H1 (cell line): ENCODE data around the gene BCO2. TPM values are rescaled to one million over a fixed set of nuclear protein-coding genes. Genes with fewer than 3 reads are reported as not detected.

Experiments
- CTCF ChIA-PET: fragments of 300-600 bp; sonication (Branson Sonifier 250); formaldehyde crosslinking; loops from one replicate; lab custom pipeline; 2021; ENCODE audit not compliant: partially characterized antibody; lab: Charles Lee
- POLR2A ChIA-PET: fragments of 300-600 bp; sonication (Branson Sonifier 250); formaldehyde crosslinking; loops from one replicate; lab custom pipeline; 2021; ENCODE audit warnings: inconsistent platforms; ENCODE audit not compliant: partially characterized antibody; lab: Charles Lee
- DNase-seq, 2 experiments: peaks; one replicate each; pipeline versions ENCODE4 v3.0.0 to v3.0.0-alpha.2; 2010 to 2022; ENCODE audit warnings: low spot score in 2 of 2, low read depth in 1 of 2, mixed read lengths in 1 of 2
- FAIRE-seq: peaks from 2 replicates; lab custom pipeline; 2011; peaks lifted over from hg19 to GRCh38; lab: Jason Lieb, UNC
- H2AFZ ChIP-seq: 2 replicates; pipeline ENCODE4 v1.8.1; 2012; ENCODE audit warnings: low read length, inconsistent platforms
- H2AK5ac ChIP-seq: 2 replicates; pipeline ENCODE4 v1.6.1; 2013; ENCODE audit warnings: low read depth, low read length
- H2BK120ac ChIP-seq: replicated peaks from 2 replicates; pipeline ENCODE3; 2013; ENCODE audit warnings: low read depth, low read length, inconsistent platforms
- H2BK12ac ChIP-seq: 2 replicates; pipeline ENCODE4 v1.6.1; 2013; ENCODE audit warnings: low read depth, low read length
- H2BK15ac ChIP-seq: 2 replicates; pipeline ENCODE4 v1.6.1; 2013; ENCODE audit warnings: low read length
- H2BK20ac ChIP-seq: 2 replicates; pipeline ENCODE4 v1.6.1; 2013; ENCODE audit warnings: low read length
- H2BK5ac ChIP-seq: 2 replicates; pipeline ENCODE4 v1.6.1; 2013; ENCODE audit warnings: low read depth, low read length
- H3K14ac ChIP-seq: 2 replicates; pipeline ENCODE4 v1.6.1; 2013; ENCODE audit warnings: inconsistent platforms; ENCODE audit not compliant: insufficient read length
- H3K18ac ChIP-seq: 2 replicates; pipeline ENCODE4 v1.6.1; 2013; ENCODE audit warnings: low read length; ENCODE audit errors: extremely low read depth
- H3K23ac ChIP-seq: 2 replicates; pipeline ENCODE4 v1.6.1; 2013; ENCODE audit warnings: inconsistent platforms; ENCODE audit not compliant: insufficient read length
- H3K23me2 ChIP-seq: 2 replicates; pipeline ENCODE4 v1.6.1; 2013; ENCODE audit warnings: low read depth, low read length
- H3K27ac ChIP-seq: 2 replicates; pipeline ENCODE4 v1.6.1; 2011; ENCODE audit warnings: low read depth, low read length, inconsistent platforms
- H3K27me3 ChIP-seq, 4 experiments: replicated peaks in 1 of 4; 1 replicate in 1 of 4; 2 replicates in 3 of 4; pipeline versions ENCODE4 v1.6.1 to v1.8.1; 2011 to 2013; ENCODE audit warnings: low read length in 3 of 4, mild to moderate bottlenecking in 3 of 4, inconsistent platforms in 2 of 4, mixed read lengths in 2 of 4, moderate library complexity in 1 of 4; ENCODE audit not compliant: control insufficient read depth in 3 of 4, insufficient read depth in 3 of 4; ENCODE audit errors: extremely low read depth in 1 of 4
- H3K36me3 ChIP-seq, 4 experiments: 2 replicates each; pipeline versions ENCODE4 v1.6.1 to v1.8.1; 2011 to 2013; ENCODE audit warnings: mild to moderate bottlenecking in 4 of 4, low read length in 3 of 4, moderate library complexity in 2 of 4, control low read depth in 1 of 4, inconsistent platforms in 1 of 4; ENCODE audit not compliant: insufficient read depth in 4 of 4, control insufficient read depth in 2 of 4
- H3K4ac ChIP-seq: replicated peaks from 2 replicates; pipeline ENCODE3; 2013; ENCODE audit warnings: low read length, low read depth, mixed read lengths, inconsistent platforms; ENCODE audit not compliant: insufficient read length
- H3K4me1 ChIP-seq, 4 experiments: replicated peaks in 1 of 4; 1 replicate in 1 of 4; 2 replicates in 3 of 4; pipeline versions ENCODE4 v1.6.1 to v1.8.1; 2011 to 2013; ENCODE audit warnings: low read length in 3 of 4, inconsistent platforms in 2 of 4, mixed read lengths in 1 of 4; ENCODE audit not compliant: insufficient read depth in 4 of 4, control insufficient read depth in 3 of 4
- H3K4me2 ChIP-seq, 2 experiments: 2 replicates each; pipeline versions ENCODE4 v1.6.1 to v1.8.1; 2011 to 2013; ENCODE audit warnings: low read depth in 2 of 2, low read length in 2 of 2, control low read depth in 1 of 2, inconsistent platforms in 1 of 2, mild to moderate bottlenecking in 1 of 2; ENCODE audit not compliant: insufficient read depth in 1 of 2
- H3K4me3 ChIP-seq, 4 experiments: fragments of 200-600, 300-600 bp in 1 of 4; sonication (generic), shearing (Covaris generic), sonication (Bioruptor Twin) in 1 of 4; 2 replicates each; pipeline versions ENCODE4 v1.5.1 to v1.8.1; 2011 to 2016; ENCODE audit warnings: low read length in 4 of 4, low read depth in 3 of 4, control low read depth in 2 of 4, inconsistent platforms in 2 of 4, mild to moderate bottlenecking in 2 of 4, mixed read lengths in 1 of 4, moderate library complexity in 1 of 4; ENCODE audit not compliant: insufficient read depth in 2 of 4; ENCODE audit errors: extremely low read depth in 1 of 4
- H3K56ac ChIP-seq: replicated peaks from 2 replicates; pipeline ENCODE3; 2013; ENCODE audit warnings: low read depth, mild to moderate bottlenecking, mixed read lengths, low read length, inconsistent platforms; ENCODE audit not compliant: insufficient read length
- H3K79me1 ChIP-seq: 2 replicates; pipeline ENCODE4 v1.6.1; 2013; ENCODE audit warnings: low read depth, low read length, control low read depth
- H3K79me2 ChIP-seq, 2 experiments: 2 replicates each; pipeline versions ENCODE4 v1.6.1 to v1.8.1; 2012 to 2013; ENCODE audit warnings: low read length in 2 of 2, mild to moderate bottlenecking in 2 of 2, inconsistent platforms in 1 of 2; ENCODE audit not compliant: insufficient read depth in 2 of 2, control insufficient read depth in 1 of 2
- H3K9ac ChIP-seq, 4 experiments: replicated peaks in 1 of 4; 1 replicate in 1 of 4; 2 replicates in 3 of 4; pipeline versions ENCODE4 v1.6.1 to v1.8.1; 2011 to 2013; ENCODE audit warnings: low read depth in 3 of 4, low read length in 3 of 4, control low read depth in 2 of 4, mild to moderate bottlenecking in 2 of 4, moderate library complexity in 2 of 4, inconsistent platforms in 1 of 4; ENCODE audit errors: extremely low read depth in 1 of 4
- H3K9me3 ChIP-seq, 2 experiments: 2 replicates each; pipeline versions ENCODE4 v1.6.1 to v1.8.1; 2012 to 2013; ENCODE audit warnings: mild to moderate bottlenecking in 2 of 2, moderate library complexity in 2 of 2, control low read depth in 1 of 2, inconsistent platforms in 1 of 2, low read depth in 1 of 2, low read length in 1 of 2, mixed read lengths in 1 of 2; ENCODE audit not compliant: insufficient read depth in 2 of 2
- H4K20me1 ChIP-seq, 2 experiments: replicated peaks in 1 of 2; 2 replicates each; pipeline versions ENCODE3 to v1.8.1; 2011 to 2013; ENCODE audit warnings: inconsistent platforms in 2 of 2, low read length in 2 of 2, mild to moderate bottlenecking in 1 of 2; ENCODE audit not compliant: insufficient read depth in 2 of 2, control insufficient read depth in 1 of 2
- H4K5ac ChIP-seq: 2 replicates; pipeline ENCODE4 v1.6.1; 2013; ENCODE audit warnings: low read length, low read depth, mixed read lengths, inconsistent platforms; ENCODE audit not compliant: insufficient read length
- H4K8ac ChIP-seq: 2 replicates; pipeline ENCODE4 v1.8.0; 2013; ENCODE audit warnings: mild to moderate bottlenecking, moderate library complexity, low read length, inconsistent platforms; ENCODE audit not compliant: insufficient read depth; ENCODE audit errors: extremely low read depth
- H4K91ac ChIP-seq: replicated peaks from 2 replicates; pipeline ENCODE3; 2013; ENCODE audit warnings: low read length, mixed read lengths, inconsistent platforms; ENCODE audit not compliant: insufficient read length
- CBX5 ChIP-seq: fragments of 300-800, 300-1000 bp; sonication (generic); IDR thresholded peaks from 2 replicates; pipeline ENCODE4 v1.7.1; 2016; ENCODE audit warnings: antibody characterized with exemption, low read length, low read depth
- CHD1 ChIP-seq: IDR thresholded peaks from 2 replicates; pipeline ENCODE4 v1.6.1; 2012; ENCODE audit warnings: low read depth, low read length, improper control_type of control experiment
- CTBP2 ChIP-seq: IDR thresholded peaks from 2 replicates; pipeline ENCODE4 v1.7.0; 2011; ENCODE audit warnings: borderline replicate concordance, mild to moderate bottlenecking, moderate library complexity, mixed read lengths, low read length; ENCODE audit not compliant: insufficient read depth, insufficient read length
- EP300 ChIP-seq, 2 experiments: IDR thresholded peaks; 1 replicate in 1 of 2; 2 replicates in 1 of 2; pipeline ENCODE4 v1.6.1; 2011 to 2012; ENCODE audit warnings: low read depth in 2 of 2, low read length in 2 of 2, mild to moderate bottlenecking in 2 of 2, borderline replicate concordance in 1 of 2, inconsistent platforms in 1 of 2, moderate library complexity in 1 of 2
- GABPA ChIP-seq: IDR thresholded peaks from 2 replicates; pipeline ENCODE4 v1.6.1; 2011; ENCODE audit warnings: mild to moderate bottlenecking, low read length, moderate library complexity, borderline replicate concordance; ENCODE audit not compliant: insufficient read depth
- KDM4A ChIP-seq: IDR thresholded peaks from one replicate; pipeline ENCODE4 v1.7.1; 2012; ENCODE audit warnings: low read depth, mild to moderate bottlenecking, moderate library complexity, low read length, inconsistent platforms; ENCODE audit not compliant: severe bottlenecking
- RFX5 ChIP-seq: IDR thresholded peaks from 2 replicates; pipeline ENCODE4 v1.6.1; 2011; ENCODE audit warnings: low read depth, low read length, improper control_type of control experiment, borderline replicate concordance
- SP4 ChIP-seq: IDR thresholded peaks from 2 replicates; pipeline ENCODE4 v1.6.1; 2012; ENCODE audit warnings: low read length, inconsistent platforms
- YY1 ChIP-seq: IDR thresholded peaks from 2 replicates; pipeline ENCODE4 v1.6.1; 2011; ENCODE audit warnings: low read depth, mild to moderate bottlenecking, low read length
- ZNF274 ChIP-seq: IDR thresholded peaks from 2 replicates; pipeline ENCODE4 v1.7.0; 2012; ENCODE audit warnings: low read length, borderline replicate concordance; ENCODE audit errors: extremely low read depth
- WGBS, 2 experiments: shearing (Covaris generic) in 1 of 2; methylation state at CpG; one replicate each; pipeline versions ENCODE4 v1.1.6 to v1.1.7; 2013 to 2015; ENCODE audit warnings: low lambda C conversion rate in 2 of 2, mixed read lengths in 2 of 2, inconsistent platforms in 1 of 2, low coverage in 1 of 2, missing lambda C conversion rate in 1 of 2; ENCODE audit not compliant: insufficient replicate concordance in 2 of 2, insufficient coverage in 1 of 2, insufficient read length in 1 of 2; ENCODE audit errors: extremely low coverage in 1 of 2, missing lambda C conversion rate in 1 of 2; 5-methylcytosine and 5-hydroxymethylcytosine counted together
- polyA plus RNA-seq, 7 experiments: library from polyadenylated mRNA; depleted of rRNA in 3 of 7; stranded (reverse) in 5 of 7; unstranded in 2 of 7; fragments of >200 nt in 5 of 7; fragments of 200-250 nt in 2 of 7; gene quantifications; 1 replicate in 5 of 7; 2 replicates in 1 of 7; 4 replicates in 1 of 7; pipeline versions ENCODE4 v1.2.1 to v1.2.3, GENCODE V29; 2011 to 2013; ENCODE audit warnings: missing spikeins in 2 of 7, mixed read lengths in 2 of 7
- total RNA-seq: library from RNA; stranded (reverse); fragmentation: NEBNext Ultra II Directional; extraction: Animal tissue kit (Norgen Biotek cat#: 25700); gene quantifications from 2 replicates; pipeline ENCODE4 v1.2.1, GENCODE V29; 2021

Gene BCO2
- total and polyA plus RNA-seq, 2 of the 8 experiments (the other 6 are each of a cell fraction or from before 2014, with no cell fraction given) = 0.42 to 0.82 TPM

GRCh38 chr11:112255067-112255720 is 79.9 kb downstream of the BCO2 start:
- Histone ChIP-seq H3K27me3 (no peaks in the 10 kb centered on the region; a peak in 1 of 7 replicates), H4K8ac (no peak overlapping the region), H3K79me1 (no peaks in the 10 kb centered on the region), H2AK5ac (no peak overlapping the region), H3K18ac (no peak overlapping the region), H3K23ac (no peak overlapping the region), H2BK15ac (no peak overlapping the region), H3K4ac (no peak overlapping the region), H3K9me3 (no peaks in the 10 kb centered on the region), H4K5ac (no peak overlapping the region), H2BK20ac (no peak overlapping the region), H2BK5ac (0 out of 2 replicates have a peak overlapping the region, but pooled peaks have one; percentile 14), H3K14ac (no peak overlapping the region), H3K23me2 (peaks cover 11% of the 10 kb centered on the region; the same call in 1 of the 2 replicates), H4K91ac (no peak overlapping the region), H3K36me3 (no peaks in the 10 kb centered on the region), H3K4me1 (no peaks in the 10 kb centered on the region), H3K79me2 (no peaks in the 10 kb centered on the region), H4K20me1 (peaks cover 0 to 9% of the 10 kb centered on the region in 2 experiments), H2BK120ac (no peak overlapping the region), H3K4me2 (no peak overlapping the region), H3K4me3 (no peak overlapping the region), H2BK12ac (no peak overlapping the region), H3K9ac (no peak overlapping the region), H3K56ac (peak overlapping the region; percentile 100), H3K27ac (no peak overlapping the region), H2AFZ (no peak overlapping the region)
- POLR2A ChIA-PET = no interaction called here
- no peak for DNase-seq
- FAIRE-seq = no peak
- CTCF ChIA-PET = interaction anchor here (0.6 to 1.0 kb wide), 3 partner anchors 8 to 1184 kb away, joined by 3 to 4 read pairs (median 3); no protein-coding TSS in a partner anchor
- 91% methylated on average over 15 of the region's 15 CpGs; no CpG with 5 or more reads in 1 of the 2 experiments for WGBS, 2 experiments
- TF ChIP-seq CHD1 (no peak), CTBP2 (no peak), GABPA (no peak), RFX5 (no peak), YY1 (no peak), ZNF274 (no peak), SP4 (no peak), KDM4A (no peak), EP300 (IDR thresholded peaks at IDR 0.05; ENCODE audit: borderline replicate concordance in 1 of 2, low read depth in 2 of 2, low read length in 2 of 2) (no peak), CBX5 (no peak)
